Caco-2 (cell line): Measurements from ENCODE around the gene XKRX. TPM values are rescaled to one million over a fixed set of nuclear protein-coding genes. Genes with fewer than 3 reads are reported as not detected.
A peak's percentile ranks its signal among the peaks of the same experiment; 100 is the strongest.

ENCODE experiments used
- BruUV-seq: library from RNA; stranded (reverse); fragments of 400-500 nt; replicated peaks from 2 replicates; lab custom pipeline; 2021; lab: Mats Ljungman, UMichigan
- CTCF ChIA-PET: fragments of 300-600 bp; sonication (Branson Sonifier 250); formaldehyde crosslinking; loops from one replicate; lab custom pipeline; 2022; ENCODE audit warnings: antibody characterized with exemption; lab: Charles Lee
- POLR2A ChIA-PET: fragments of 300-600 bp; sonication (Branson Sonifier 250); formaldehyde crosslinking; loops from one replicate; lab custom pipeline; 2022; ENCODE audit warnings: antibody characterized with exemption; lab: Charles Lee
- DNase-seq, 2 experiments: peaks; one replicate each; pipeline versions ENCODE4 v3.0.0 to v3.0.0-alpha.2; 2020 to 2022
- H3K27me3 ChIP-seq: replicated peaks from 2 replicates; pipeline ENCODE4 v1.6.0; 2011; ENCODE audit warnings: low read length; ENCODE audit not compliant: control insufficient read depth, insufficient read depth
- H3K36me3 ChIP-seq: 2 replicates; pipeline ENCODE4 v1.5.1; 2011; ENCODE audit warnings: low read length; ENCODE audit not compliant: control insufficient read depth, insufficient read depth
- H3K4me1 ChIP-seq: fragments of 250-450 bp; sonication (Bioruptor Pico); 2 replicates; pipeline ENCODE4 v1.5.1; 2020; ENCODE audit warnings: mild to moderate bottlenecking
- H3K4me3 ChIP-seq: 2 replicates; pipeline ENCODE4 v1.5.1; 2011; ENCODE audit warnings: low read depth, mild to moderate bottlenecking, control low read depth, low read length
- H3K9me3 ChIP-seq: fragments of 250-450 bp; sonication (Bioruptor Pico); 2 replicates; pipeline ENCODE4 v1.5.1; 2020; ENCODE audit warnings: mild to moderate bottlenecking, moderate library complexity
- H3K27ac Mint-ChIP-seq: one replicate; pipeline ENCODE4 v1.8.0; 2022; ENCODE audit warnings: mixed read lengths; ENCODE audit not compliant: unreplicated experiment
- H3K27me3 Mint-ChIP-seq: one replicate; pipeline ENCODE4 v1.8.0; 2022; ENCODE audit warnings: mixed read lengths; ENCODE audit not compliant: insufficient read depth, unreplicated experiment
- H3K36me3 Mint-ChIP-seq: one replicate; pipeline ENCODE4 v1.8.0; 2022; ENCODE audit warnings: mild to moderate bottlenecking, mixed read lengths; ENCODE audit not compliant: insufficient read depth, unreplicated experiment
- H3K4me1 Mint-ChIP-seq: one replicate; pipeline ENCODE4 v1.8.0; 2022; ENCODE audit warnings: low read depth, mixed read lengths; ENCODE audit not compliant: unreplicated experiment
- H3K4me3 Mint-ChIP-seq: one replicate; pipeline ENCODE4 v1.8.0; 2022; ENCODE audit warnings: mild to moderate bottlenecking, moderate library complexity, mixed read lengths; ENCODE audit not compliant: unreplicated experiment
- H3K9me3 Mint-ChIP-seq: one replicate; pipeline ENCODE4 v1.8.0; 2022; ENCODE audit warnings: mixed read lengths; ENCODE audit not compliant: unreplicated experiment
- intact Hi-C: fragments of 100-400 bp; cut with micrococcal nuclease; formaldehyde crosslinking; loops from one replicate; pipeline ENCODE4 v1.10.0; 2022; ENCODE audit not compliant: unreplicated experiment
- total RNA-seq: library from RNA; stranded (reverse); gene quantifications from 2 replicates; pipeline ENCODE4 v1.2.3, GENCODE V29; 2022
- TF ChIP-seq, protein P1 (sequence below), 2 experiments: fragments of 200-600 bp in 1 of 2; IDR thresholded peaks; 1 replicate in 1 of 2; 2 replicates in 1 of 2; pipeline versions ENCODE4 v1.5.1 to v1.8.0; 2011 to 2022; ENCODE audit warnings: antibody characterized with exemption in 1 of 2, control low read depth in 1 of 2, inconsistent platforms in 1 of 2, low read depth in 1 of 2, low read length in 1 of 2, mild to moderate bottlenecking in 1 of 2, moderate library complexity in 1 of 2; ENCODE audit not compliant: insufficient read depth in 1 of 2, severe bottlenecking in 1 of 2, unreplicated experiment in 1 of 2

XKRX gene
- total RNA-seq, 1 experiment from 2014 or later = 29.7 TPM

DNA sequence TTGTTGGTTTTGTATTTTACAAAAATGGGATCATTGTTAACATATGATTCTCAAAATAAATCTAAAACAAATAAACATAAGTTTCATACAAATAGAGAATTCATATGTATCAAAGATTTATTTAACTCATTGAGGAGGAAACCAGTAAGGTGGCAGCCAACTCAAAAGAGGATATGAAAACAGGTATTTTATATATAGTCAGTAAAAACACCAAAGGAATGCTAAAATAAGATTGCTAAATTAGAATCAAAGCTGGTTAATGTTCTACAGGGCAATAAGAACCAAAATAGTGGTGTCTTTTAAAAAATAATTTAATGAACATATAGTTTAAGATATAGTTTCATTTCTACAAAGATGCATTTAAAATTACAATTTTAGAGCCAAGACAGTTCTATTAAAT, 23.1 kb downstream of the XKRX start:
- intact Hi-C loops = no loop called here
- no peak overlapping the region for H3K4me3 ChIP-seq
- Mint-ChIP-seq H3K36me3 (peaks cover 7% of the 10 kb centered on the region), H3K27ac (no peak overlapping the region), H3K4me3 (no peak overlapping the region), H3K27me3 (no peaks in the 10 kb centered on the region), H3K9me3 (no peaks in the 10 kb centered on the region), H3K4me1 (no peaks in the 10 kb centered on the region)
- no peaks in the 10 kb centered on the region for H3K36me3 ChIP-seq
- no peaks in the 10 kb centered on the region for H3K27me3 ChIP-seq
- POLR2A ChIA-PET = no interaction called here
- DNase-seq = no peak
- no TSS peak for BruUV-seq
- CTCF ChIA-PET = no interaction called here
- H3K9me3 ChIP-seq = peaks cover 4% of the 10 kb centered on the region; the same call in 1 of the 2 replicates
- no peaks in the 10 kb centered on the region for H3K4me1 ChIP-seq
- TF ChIP-seq, protein P1, sequence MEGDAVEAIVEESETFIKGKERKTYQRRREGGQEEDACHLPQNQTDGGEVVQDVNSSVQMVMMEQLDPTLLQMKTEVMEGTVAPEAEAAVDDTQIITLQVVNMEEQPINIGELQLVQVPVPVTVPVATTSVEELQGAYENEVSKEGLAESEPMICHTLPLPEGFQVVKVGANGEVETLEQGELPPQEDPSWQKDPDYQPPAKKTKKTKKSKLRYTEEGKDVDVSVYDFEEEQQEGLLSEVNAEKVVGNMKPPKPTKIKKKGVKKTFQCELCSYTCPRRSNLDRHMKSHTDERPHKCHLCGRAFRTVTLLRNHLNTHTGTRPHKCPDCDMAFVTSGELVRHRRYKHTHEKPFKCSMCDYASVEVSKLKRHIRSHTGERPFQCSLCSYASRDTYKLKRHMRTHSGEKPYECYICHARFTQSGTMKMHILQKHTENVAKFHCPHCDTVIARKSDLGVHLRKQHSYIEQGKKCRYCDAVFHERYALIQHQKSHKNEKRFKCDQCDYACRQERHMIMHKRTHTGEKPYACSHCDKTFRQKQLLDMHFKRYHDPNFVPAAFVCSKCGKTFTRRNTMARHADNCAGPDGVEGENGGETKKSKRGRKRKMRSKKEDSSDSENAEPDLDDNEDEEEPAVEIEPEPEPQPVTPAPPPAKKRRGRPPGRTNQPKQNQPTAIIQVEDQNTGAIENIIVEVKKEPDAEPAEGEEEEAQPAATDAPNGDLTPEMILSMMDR (IDR thresholded peaks at IDR 0.05; ENCODE audit: insufficient read depth in 1 of 2, low read depth in 1 of 2, low read length in 1 of 2, severe bottlenecking in 1 of 2, unreplicated experiment in 1 of 2) = no peak

DNA sequence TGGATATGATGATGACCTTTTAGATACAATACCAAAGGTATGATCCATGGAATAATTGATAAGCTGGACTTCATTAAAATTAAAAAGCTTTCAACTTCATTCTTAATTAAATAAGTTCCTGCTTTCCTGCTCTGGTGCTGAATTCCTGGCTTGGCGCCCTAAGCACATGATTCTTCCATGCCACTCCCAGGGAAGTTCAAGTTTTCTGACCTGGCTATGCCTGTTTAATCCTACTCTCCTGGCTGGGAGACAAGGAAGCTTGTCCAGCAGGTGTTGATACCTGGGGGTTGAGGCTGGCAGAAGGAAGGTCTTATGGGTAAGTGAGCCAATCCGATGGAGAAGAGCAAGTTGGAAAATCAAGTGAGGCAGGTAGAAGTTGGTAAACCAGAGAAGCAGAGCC, 24.3 kb downstream of the XKRX start:
- POLR2A ChIA-PET = no interaction called here

DNA sequence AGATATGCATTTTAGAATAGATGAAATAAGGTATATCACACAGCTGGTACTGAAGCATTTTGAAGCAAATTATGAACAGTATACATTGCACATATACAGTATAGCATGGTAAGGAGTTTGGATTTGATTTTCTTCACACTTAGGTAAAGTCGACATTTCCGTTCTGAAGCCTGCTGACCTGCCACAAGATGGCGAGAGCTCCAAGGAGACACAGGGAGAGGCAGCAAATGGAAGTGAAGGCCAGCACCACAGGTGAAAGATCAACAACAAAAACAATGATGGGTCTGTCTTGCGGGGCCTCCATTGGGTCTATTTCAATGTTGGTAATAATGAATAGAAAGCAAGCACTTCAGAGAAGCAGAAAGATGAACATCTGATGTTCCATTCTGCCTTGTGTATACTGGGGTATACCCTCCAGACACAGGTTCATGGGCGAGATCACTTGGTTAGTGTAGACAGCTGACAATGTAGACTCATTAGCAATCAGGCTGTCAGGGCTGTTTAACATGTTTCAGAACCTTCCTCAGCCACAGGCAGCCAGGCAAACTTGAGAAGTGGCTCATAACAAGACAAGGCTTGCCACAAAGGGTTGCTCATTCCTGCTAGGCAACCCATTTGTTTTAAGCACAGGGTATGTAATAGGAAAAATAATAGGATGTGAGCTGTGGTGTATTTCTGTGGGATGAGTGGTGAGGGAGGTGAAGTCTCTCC, 33.2 kb downstream of the XKRX start:
- BruUV-seq = no TSS peak
- Histone ChIP-seq H3K36me3 (no peaks in the 10 kb centered on the region), H3K4me3 (no peak overlapping the region), H3K4me1 (peaks cover 7% of the 10 kb centered on the region; the same call in 1 of the 2 replicates), H3K27me3 (no peaks in the 10 kb centered on the region), H3K9me3 (no peaks in the 10 kb centered on the region)
- Mint-ChIP-seq H3K27ac (no peak overlapping the region), H3K36me3 (no peaks in the 10 kb centered on the region), H3K4me1 (peaks cover 13% of the 10 kb centered on the region), H3K27me3 (no peaks in the 10 kb centered on the region), H3K9me3 (peaks cover 8% of the 10 kb centered on the region), H3K4me3 (no peak overlapping the region)
- ChIA-PET POLR2A (no interaction called here), CTCF (interaction anchor here (0.6 kb wide), 1 partner anchor 145 kb away, joined by 6 read pairs; no protein-coding TSS in a partner anchor)
- TF ChIP-seq, protein P1 (IDR thresholded peaks at IDR 0.05; ENCODE audit: insufficient read depth in 1 of 2, low read depth in 1 of 2, low read length in 1 of 2, severe bottlenecking in 1 of 2, unreplicated experiment in 1 of 2) = peak; percentile 36 to 66
- intact Hi-C loops = loop anchor here (2.0 to 10.0 kb wide), 4 partner anchors 107 to 392 kb away; partner anchors contain the start of gene CENPI
- peak; percentile 53 for DNase-seq

More for the DNA sequence above, 24.3 kb downstream of the XKRX start:
- Mint-ChIP-seq H3K27me3 (no peaks in the 10 kb centered on the region), H3K4me1 (no peaks in the 10 kb centered on the region), H3K36me3 (peaks cover 7% of the 10 kb centered on the region), H3K9me3 (no peaks in the 10 kb centered on the region), H3K27ac (no peak overlapping the region), H3K4me3 (no peak overlapping the region)
- H3K27me3 ChIP-seq = no peaks in the 10 kb centered on the region
- CTCF ChIA-PET = no interaction called here
- intact Hi-C loops = no loop called here
- no peaks in the 10 kb centered on the region for H3K36me3 ChIP-seq
- no peak for DNase-seq
- H3K4me3 ChIP-seq = no peak overlapping the region
- H3K9me3 ChIP-seq = peaks cover 4% of the 10 kb centered on the region; the same call in 1 of the 2 replicates
- no peaks in the 10 kb centered on the region for H3K4me1 ChIP-seq
- BruUV-seq = no TSS peak
- TF ChIP-seq, protein P1 (IDR thresholded peaks at IDR 0.05; ENCODE audit: insufficient read depth in 1 of 2, low read depth in 1 of 2, low read length in 1 of 2, severe bottlenecking in 1 of 2, unreplicated experiment in 1 of 2) = no peak
